HUES6 (cell line): Measurements from ENCODE around the gene NRP2.
A peak's percentile ranks its signal among the peaks of the same experiment; 100 is the strongest.

ENCODE experiments used
- H3K27ac ChIP-seq: 2 replicates; pipeline ENCODE4 v1.7.0; 2013; ENCODE audit warnings: low read depth, mild to moderate bottlenecking, low read length, inconsistent platforms
- H3K27me3 ChIP-seq: 2 replicates; pipeline ENCODE4 v1.6.1; 2013; ENCODE audit warnings: low read length; ENCODE audit not compliant: control insufficient read depth, insufficient read depth
- H3K36me3 ChIP-seq: 2 replicates; pipeline ENCODE4 v1.6.1; 2013; ENCODE audit warnings: low read length; ENCODE audit not compliant: control insufficient read depth, insufficient read depth
- H3K4me1 ChIP-seq: 2 replicates; pipeline ENCODE4 v1.6.1; 2013; ENCODE audit warnings: low read length; ENCODE audit not compliant: control insufficient read depth, insufficient read depth
- H3K4me3 ChIP-seq: 2 replicates; pipeline ENCODE4 v1.5.1; 2013; ENCODE audit warnings: low read depth, low read length
- H3K9ac ChIP-seq: one replicate; pipeline ENCODE4 v1.6.1; 2013; ENCODE audit warnings: mild to moderate bottlenecking, low read length
- H3K9me3 ChIP-seq: 2 replicates; pipeline ENCODE4 v1.6.1; 2013; ENCODE audit warnings: low read depth, low read length; ENCODE audit not compliant: control insufficient read depth, insufficient read depth

The NRP2 gene

GRCh38 chr2:205687641-205687956, 5.3 kb downstream of the NRP2 start:
- Histone ChIP-seq H3K27me3 (peaks cover 53% of the 10 kb centered on the region), H3K9me3 (no peaks in the 10 kb centered on the region), H3K36me3 (no peaks in the 10 kb centered on the region), H3K9ac (peak overlapping the region; percentile 90), H3K4me3 (peak overlapping the region; percentile 61; the same call in 1 of the 2 replicates), H3K4me1 (peaks cover 40% of the 10 kb centered on the region), H3K27ac (peak overlapping the region; percentile 57; the same call in 1 of the 2 replicates)

- H3K27ac ChIP-seq, result no peak overlapping the region
These were observed 6.3 kb downstream of the NRP2 start for GRCh38 chr2:205688417-205689200.

GRCh38 chr2:205689820-205690219, 7.5 kb downstream of the NRP2 start:
- Histone ChIP-seq H3K4me1 (peaks cover 29% of the 10 kb centered on the region), H3K9ac (no peak overlapping the region)

More at GRCh38 chr2:205688417-205689200, 6.3 kb downstream of the NRP2 start:
- H3K4me1 ChIP-seq, result peaks cover 34% of the 10 kb centered on the region
- H3K27me3 ChIP-seq, result peaks cover 42% of the 10 kb centered on the region
- no peaks in the 10 kb centered on the region for H3K36me3 ChIP-seq
- H3K9ac ChIP-seq, result no peak overlapping the region
- H3K9me3 ChIP-seq, result no peaks in the 10 kb centered on the region
- H3K4me3 ChIP-seq, result no peak overlapping the region

GRCh38 chr2:205692104-205692503, 9.8 kb downstream of the NRP2 start:
- Histone ChIP-seq H3K27me3 (peaks cover 7% of the 10 kb centered on the region; the same call in 1 of the 2 replicates), H3K4me3 (no peak overlapping the region), H3K27ac (no peak overlapping the region), H3K36me3 (no peaks in the 10 kb centered on the region), H3K9me3 (no peaks in the 10 kb centered on the region), H3K4me1 (peaks cover 44% of the 10 kb centered on the region), H3K9ac (no peak overlapping the region)

More at GRCh38 chr2:205689820-205690219, 7.5 kb downstream of the NRP2 start:
- H3K27me3 ChIP-seq, result peaks cover 30% of the 10 kb centered on the region
- H3K36me3 ChIP-seq, result no peaks in the 10 kb centered on the region
- H3K4me3 ChIP-seq, result no peak overlapping the region
- H3K27ac ChIP-seq, result no peak overlapping the region
- H3K9me3 ChIP-seq, result no peaks in the 10 kb centered on the region

- no peak overlapping the region for H3K4me3 ChIP-seq
These were observed 12.0 kb downstream of the NRP2 start for GRCh38 chr2:205694256-205694655.

GRCh38 chr2:205695460-205695991, 13.2 kb downstream of the NRP2 start:
- Histone ChIP-seq H3K4me1 (peaks cover 62% of the 10 kb centered on the region), H3K27me3 (no peaks in the 10 kb centered on the region), H3K9me3 (no peaks in the 10 kb centered on the region), H3K4me3 (no peak overlapping the region), H3K36me3 (peaks cover 4% of the 10 kb centered on the region; the same call in 1 of the 2 replicates), H3K27ac (no peak overlapping the region), H3K9ac (no peak overlapping the region)

More at GRCh38 chr2:205694256-205694655, 12.0 kb downstream of the NRP2 start:
- H3K4me1 ChIP-seq, result peaks cover 49% of the 10 kb centered on the region
- H3K9me3 ChIP-seq, result no peaks in the 10 kb centered on the region
- H3K9ac ChIP-seq, result no peak overlapping the region
- no peak overlapping the region for H3K27ac ChIP-seq
- H3K36me3 ChIP-seq, result peaks cover 4% of the 10 kb centered on the region; the same call in 1 of the 2 replicates
- no peaks in the 10 kb centered on the region for H3K27me3 ChIP-seq

GRCh38 chr2:205696331-205696926, 14.1 kb downstream of the NRP2 start:
- no peak overlapping the region for H3K27ac ChIP-seq
- peaks cover 4% of the 10 kb centered on the region; the same call in 1 of the 2 replicates for H3K36me3 ChIP-seq

GRCh38 chr2:205696927-205697441, 14.7 kb downstream of the NRP2 start:
- no peak overlapping the region for H3K4me3 ChIP-seq
- no peak overlapping the region for H3K27ac ChIP-seq
- peaks cover 4% of the 10 kb centered on the region; the same call in 1 of the 2 replicates for H3K36me3 ChIP-seq
- H3K9me3 ChIP-seq, result no peaks in the 10 kb centered on the region
- peaks cover 72% of the 10 kb centered on the region for H3K4me1 ChIP-seq
- no peak overlapping the region for H3K9ac ChIP-seq
- no peaks in the 10 kb centered on the region for H3K27me3 ChIP-seq

More at GRCh38 chr2:205696331-205696926, 14.1 kb downstream of the NRP2 start:
- Histone ChIP-seq H3K9ac (no peak overlapping the region), H3K27me3 (no peaks in the 10 kb centered on the region), H3K4me3 (no peak overlapping the region), H3K4me1 (peaks cover 66% of the 10 kb centered on the region), H3K9me3 (no peaks in the 10 kb centered on the region)

GRCh38 chr2:205698286-205699268, 16.3 kb downstream of the NRP2 start:
- peak overlapping the region; percentile 49 for H3K9ac ChIP-seq
- no peaks in the 10 kb centered on the region for H3K27me3 ChIP-seq
- peak overlapping the region; percentile 84; the same call in 1 of the 2 replicates for H3K27ac ChIP-seq
- H3K36me3 ChIP-seq, result peaks cover 5% of the 10 kb centered on the region; the same call in 1 of the 2 replicates
- peaks cover 84% of the 10 kb centered on the region for H3K4me1 ChIP-seq
- no peaks in the 10 kb centered on the region for H3K9me3 ChIP-seq
- H3K4me3 ChIP-seq, result no peak overlapping the region
